NCI-H82 treated with DMSO at 0.1 percent for 48 hours (cell line): Measurements from ENCODE around the gene SOX6.
"Not testable (repeated sequence)": the region's sequence is repeated elsewhere in the genome, so short reads cannot be mapped to it uniquely, and the experiment has no call there.

Experiments used
- DNase-seq: peaks from one replicate; lab custom pipeline; 2025; ENCODE audit not compliant: unreplicated experiment; lab: John Stamatoyannopoulos, UW

SOX6 gene

DNA sequence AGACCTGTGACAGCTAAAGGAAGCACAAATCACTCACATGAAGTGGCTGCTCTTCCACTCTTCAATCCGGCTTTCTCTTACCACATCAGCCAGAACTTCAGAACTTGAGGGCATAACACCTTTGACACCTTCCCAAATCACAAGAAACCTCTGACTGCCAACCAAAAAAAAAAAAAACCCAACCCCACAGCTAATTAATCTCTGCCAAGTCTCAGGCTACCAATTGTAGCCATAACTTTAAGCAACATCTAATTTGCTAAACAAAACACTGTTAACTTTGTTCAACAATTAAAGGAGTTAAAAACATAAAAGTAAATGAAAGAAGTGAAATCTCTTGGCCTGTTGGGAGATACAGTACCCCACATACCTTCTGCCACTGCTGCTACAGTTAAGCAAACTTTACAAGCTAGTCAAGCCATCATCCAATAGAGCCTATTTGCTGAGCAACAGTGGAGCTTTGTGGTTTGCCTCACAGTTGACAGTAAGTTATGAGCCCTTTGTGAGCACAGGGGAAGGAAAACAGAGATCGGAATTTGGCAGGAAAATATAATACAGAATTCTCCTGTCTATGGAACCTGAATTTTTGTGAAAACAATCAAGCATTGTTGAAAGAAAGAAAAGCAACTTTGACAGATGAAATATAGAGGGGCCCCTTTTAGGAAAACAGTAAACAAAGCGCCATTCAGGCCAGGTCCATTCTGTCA lies at the start of gene SOX6:
Gene SOX6, minus strand, starts transcription at position 490 of the 704 bp plus-strand sequence. CDS start 15,298 bp downstream, outside the sequence.
- no peak for DNase-seq

DNA sequence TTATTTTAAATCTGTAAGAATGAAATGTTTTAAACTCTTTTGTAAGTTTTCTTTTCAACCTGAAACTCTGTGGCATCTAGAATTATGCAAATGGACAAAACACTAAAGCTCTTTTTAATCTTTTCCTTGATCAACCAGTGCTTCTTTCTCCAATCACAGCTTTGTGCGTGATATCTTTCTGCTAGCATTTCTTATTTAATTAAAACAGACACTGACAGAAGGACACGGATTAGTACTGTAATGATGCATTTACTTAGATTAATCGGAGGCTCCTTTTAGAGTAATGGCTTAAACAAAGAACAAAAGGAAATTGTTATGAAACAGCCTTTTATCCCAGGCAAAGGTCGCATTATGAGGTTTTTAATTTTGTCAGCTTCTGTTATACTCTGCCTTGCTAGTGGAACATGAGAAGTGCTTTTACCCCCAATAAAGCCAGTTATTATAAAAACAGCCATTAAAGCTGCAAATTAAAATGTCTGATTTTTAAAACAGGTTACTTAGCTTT lies 48.5 kb upstream of the SOX6 start:
- DNase-seq, result peak; percentile 92

DNA sequence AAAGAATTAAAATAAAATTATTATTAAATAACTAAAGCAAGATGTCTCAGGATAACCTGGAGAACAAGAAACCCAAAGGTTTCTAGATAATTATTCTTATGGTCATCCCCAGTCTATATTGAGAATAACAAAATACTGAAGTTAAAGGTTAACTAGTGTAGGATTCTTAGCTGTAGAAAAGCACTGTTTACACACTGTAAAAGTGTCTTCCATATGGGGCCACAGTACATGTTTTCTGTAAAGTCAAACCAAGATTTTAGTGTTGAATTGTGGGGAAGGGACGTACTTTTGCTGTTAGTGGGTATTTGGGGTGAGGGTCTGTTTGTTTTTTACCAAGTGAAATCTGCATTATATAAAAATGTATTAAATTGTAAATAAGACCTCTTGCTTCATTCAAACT lies 47.5 kb upstream of the SOX6 start:
- no peak for DNase-seq

DNA sequence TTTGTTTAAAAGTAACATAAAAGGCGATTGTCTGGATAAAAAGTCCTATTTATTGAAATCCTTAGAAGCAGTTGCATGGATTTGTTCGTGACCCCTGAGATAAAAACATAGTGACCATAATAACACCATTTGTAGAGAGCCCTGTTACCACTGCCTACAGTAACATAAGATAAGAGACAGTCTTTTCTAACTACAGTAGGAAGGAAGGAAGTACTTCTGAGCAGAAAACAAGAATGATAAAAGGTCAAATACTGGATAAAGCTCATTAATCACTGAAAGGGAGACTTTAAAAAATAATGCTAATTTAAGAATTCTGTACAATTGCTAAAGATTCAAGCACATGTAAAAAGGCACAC lies 47.1 kb upstream of the SOX6 start:
- no peak for DNase-seq

DNA sequence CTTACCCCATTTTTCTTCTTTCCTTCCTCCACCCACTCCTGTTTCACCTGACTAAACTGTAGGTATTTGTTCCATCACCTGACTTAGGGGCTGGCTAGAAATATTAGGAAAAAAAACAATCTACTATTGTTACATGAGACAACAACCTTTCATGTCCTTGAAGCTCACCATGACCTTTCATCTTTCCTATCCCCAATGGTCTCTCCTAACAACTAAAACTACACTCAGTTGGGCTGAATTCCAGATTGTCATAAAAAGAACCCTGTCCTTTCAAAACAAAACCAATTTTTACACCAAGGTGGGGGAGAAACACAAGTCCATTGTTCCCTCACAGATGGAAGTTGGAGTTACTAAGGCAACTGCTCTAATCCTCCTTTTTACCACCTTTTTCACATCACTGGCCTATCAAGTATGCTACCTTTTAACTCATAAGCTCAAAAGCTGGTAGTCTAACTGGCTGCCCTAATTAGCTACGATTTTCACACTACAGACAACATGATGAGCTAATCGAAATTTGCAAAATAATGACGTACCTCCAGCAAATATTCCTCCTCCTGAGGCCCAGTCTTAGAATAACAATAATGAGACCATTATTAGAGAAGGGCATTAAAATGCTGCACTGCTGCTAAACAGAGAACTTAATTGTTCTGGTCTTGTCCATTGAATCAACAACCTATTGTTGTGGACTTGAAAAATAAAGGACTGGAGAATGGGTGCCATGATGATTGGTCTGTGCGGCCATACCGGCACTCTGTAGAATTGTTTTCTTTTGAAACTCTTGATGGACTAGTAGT lies 46.5 kb upstream of the SOX6 start:
- no peak for DNase-seq

DNA sequence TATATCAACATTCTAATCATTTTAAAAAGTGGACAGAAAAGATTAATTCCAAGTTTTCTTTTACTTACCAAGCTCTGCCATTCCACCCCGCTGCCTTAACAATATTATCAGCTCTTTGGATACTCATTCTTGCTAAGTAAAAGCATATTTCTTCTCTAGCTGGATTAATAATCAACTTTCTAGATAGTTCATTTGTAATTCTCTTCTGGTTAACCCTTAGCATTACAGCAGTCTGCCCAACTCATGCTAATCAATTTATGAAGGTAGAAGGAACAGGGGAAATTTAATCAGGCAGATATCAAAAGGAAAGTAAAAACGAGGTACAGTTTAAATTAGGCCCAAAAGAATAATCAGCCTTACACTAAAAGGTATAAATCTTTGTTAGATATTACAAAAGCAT lies 41.0 kb upstream of the SOX6 start:
- DNase-seq, result no peak

DNA sequence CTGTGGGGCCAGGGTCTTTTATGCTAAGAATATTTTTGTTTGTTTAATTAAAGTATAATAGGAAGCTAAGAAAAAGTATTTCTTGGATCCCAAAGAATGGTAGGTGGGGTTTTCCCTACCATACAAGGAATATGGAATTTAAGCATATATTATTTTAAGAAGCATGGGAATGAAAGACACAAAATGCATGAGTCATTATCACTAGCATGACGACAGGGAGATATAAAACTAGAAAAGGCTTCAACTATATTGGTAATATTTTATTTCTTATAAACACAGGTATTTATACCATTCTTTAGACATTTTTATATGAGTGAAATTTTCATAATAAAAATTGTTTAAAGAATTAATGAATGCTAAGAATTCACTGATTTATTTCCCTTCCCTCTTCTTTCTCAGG lies 39.3 kb upstream of the SOX6 start:
- no peak for DNase-seq

DNA sequence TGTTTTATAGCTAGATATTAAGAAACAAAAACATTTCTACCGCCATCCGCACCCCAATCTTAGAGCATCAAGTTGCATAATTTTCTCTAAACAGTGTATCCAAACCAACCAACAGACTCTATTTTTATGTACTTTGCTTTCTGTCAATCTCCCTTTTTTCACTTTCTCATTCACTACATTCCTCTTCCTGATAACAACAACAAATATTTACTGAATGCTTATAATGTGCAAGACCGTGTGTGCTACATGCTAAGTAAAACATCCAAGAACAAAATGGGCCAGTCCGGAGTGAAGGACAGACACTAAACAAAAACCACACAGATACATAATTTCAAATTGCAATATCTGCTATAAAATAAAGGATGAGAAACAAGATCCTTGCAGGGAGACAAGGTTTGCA lies 38.6 kb upstream of the SOX6 start:
- no peak for DNase-seq

DNA sequence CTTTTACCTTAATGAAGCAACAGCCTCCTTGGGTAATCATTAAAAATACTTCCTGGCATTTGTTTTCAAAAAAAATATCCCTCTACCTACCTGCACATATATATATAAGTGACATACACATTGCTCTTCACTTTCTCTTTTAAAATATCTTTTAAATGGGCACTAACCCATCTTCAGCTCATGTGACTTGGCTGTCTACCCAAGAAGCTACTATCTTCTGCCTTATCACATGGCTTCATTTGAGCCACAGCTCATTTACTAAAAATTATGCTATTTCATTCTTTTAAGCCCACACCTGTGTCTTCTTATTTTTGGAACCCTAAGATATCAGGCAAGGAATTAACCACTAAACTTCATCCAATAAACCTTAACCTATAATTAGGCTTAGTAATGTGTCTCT lies 37.0 kb upstream of the SOX6 start:
- DNase-seq, result peak; percentile 29

DNA sequence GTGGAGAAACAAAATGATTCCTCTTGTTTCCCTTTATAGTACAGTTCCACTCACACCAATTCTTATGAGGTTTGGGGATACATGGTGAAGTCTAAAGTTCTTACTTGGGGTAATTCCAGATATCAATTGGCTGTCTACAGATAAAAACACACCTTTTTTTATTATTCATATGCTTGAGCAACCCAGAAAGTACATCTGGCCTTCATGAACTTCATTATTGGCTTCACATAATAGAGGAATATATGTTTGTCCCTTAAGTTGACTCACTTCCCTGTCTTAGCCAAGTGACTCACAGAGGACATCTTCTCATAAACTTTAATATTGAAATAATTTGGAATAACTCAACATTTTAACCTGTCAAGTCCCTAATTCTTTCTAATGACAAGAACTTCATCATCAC lies 36.3 kb upstream of the SOX6 start:
- DNase-seq, result no peak

DNA sequence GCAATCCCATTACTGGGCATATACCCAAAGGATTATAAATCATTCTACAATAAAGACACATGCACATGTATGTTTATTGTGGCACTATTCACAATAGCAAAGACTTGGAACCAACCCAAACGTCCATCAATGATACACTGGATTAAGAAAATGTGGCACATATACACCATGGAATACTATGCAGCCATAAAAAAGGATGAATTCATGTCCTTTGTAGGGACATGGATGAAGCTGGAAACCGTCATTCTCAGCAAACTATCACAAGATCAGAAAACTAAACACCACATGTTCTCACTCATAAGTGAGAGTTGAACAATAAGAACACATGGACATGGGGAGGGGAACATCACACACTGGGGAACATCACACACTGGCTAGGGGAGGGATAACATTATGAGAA lies 34.5 kb upstream of the SOX6 start:
- not testable (repeated sequence) for DNase-seq

DNA sequence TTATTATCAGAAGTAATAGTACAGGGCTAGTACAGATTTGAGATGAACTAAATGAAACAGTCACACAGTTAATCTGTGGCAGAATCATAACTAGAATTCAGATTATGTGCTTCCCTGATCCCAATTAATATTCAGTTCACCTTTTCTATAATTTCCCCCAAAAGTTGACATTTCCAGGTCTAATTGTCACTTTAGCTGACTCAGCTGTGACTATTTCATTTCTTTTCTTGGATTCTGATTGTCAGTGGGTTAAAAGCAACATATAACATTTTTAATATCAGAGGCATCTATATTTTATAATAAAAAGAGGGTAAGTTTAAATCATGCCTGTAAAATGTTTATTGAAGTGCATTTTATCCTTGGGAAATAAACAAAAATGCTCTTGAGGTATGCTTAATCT lies 28.8 kb upstream of the SOX6 start:
- no peak for DNase-seq

DNA sequence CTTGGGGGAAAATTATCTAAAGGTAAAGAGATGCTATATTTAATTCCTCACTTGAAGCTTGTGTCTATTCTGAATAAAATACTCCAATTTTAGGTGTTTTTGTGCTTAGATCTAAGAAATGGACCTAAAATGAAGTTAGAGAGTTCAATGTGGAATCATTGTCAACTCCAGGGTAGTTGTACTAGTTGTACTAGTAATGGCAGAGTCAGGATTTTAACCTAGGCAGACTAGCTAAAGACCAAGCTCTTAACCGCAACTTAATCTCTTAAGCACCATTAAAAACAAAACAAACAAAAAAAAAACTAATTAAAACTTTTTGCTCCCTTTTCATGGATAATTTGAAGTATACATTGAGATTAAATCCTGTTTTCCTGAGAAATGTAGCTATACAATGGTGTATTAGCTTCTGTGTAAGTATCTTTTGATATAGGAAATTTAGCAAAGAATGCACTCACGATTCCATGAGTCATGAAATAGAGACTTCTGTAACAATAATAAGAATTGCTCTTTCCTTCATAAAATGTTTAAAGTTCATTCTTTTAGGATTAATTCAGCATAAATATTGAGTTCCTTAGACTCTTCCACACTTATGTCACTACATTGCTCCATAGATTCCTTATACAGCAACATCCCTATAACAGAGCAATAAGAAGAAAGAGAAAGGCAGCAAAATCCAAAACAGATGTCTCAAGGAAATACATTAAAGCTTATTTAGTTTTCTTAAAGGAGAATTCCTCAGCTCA lies 26.5 kb upstream of the SOX6 start:
- DNase-seq, result no peak

DNA sequence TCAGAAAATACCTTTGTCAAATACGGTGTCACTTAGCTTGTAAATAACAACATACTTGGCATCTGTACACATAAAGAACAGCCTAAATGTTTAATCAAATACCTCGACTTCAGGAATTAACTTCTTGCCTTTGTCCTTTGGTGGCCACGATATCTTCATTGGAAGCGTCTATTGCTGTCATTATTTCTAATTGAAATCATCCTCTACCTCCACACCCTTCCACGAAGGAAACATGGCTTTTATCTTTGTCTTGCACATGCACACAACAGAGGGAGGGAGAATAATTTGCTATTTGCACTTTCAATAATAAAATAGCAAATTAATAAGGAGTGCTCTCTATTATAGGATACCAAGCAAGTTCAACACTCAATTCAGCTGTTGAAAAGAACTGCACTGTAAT lies 25.8 kb upstream of the SOX6 start:
- DNase-seq, result no peak

DNA sequence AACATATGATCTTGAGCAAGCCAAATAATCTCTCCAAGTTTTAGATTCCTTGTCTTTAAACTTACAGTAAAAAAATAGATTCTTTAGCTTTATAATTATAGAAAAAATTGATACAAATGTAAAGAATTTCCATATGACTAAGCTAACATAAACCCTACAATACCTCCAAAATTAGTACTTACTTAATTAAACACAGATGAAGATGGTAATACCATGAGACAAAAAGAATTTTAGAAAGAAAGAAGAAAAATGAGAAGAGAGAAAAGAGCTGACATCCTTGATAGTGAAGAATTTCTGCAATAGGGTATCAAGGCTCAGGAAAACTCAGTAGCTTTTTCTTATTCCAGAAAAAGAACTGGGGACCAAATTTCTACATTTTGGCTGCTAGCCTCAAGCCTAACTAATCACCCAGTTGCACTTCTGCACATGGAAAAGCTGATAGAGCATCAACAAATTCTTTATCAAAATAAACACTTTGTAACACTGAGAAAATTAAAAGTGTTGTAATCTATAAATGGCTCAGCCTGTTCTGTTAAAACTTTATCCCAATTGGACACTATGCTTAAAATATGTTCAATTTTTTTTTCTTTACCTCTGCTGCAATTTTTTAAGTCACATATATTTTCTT lies 24.7 kb upstream of the SOX6 start:
- no peak for DNase-seq

DNA sequence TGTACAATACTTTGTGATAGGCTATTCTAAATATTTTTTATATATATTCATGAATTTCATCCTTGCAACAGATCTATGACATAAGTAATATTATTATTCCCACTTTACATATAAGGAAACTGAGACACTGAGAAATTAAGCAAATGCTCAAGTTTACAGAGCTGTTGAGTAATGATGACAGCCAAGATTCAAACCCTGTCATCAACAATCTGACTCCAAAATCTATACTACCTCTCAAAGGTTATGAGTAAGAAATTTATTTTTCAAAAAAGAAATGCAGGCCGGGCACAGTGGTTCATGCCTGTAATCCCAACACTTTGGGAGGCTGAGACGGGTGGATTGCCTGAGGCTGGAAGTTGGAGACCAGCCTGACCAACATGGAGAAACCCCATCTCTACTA lies 22.6 kb upstream of the SOX6 start:
- no peak for DNase-seq

DNA sequence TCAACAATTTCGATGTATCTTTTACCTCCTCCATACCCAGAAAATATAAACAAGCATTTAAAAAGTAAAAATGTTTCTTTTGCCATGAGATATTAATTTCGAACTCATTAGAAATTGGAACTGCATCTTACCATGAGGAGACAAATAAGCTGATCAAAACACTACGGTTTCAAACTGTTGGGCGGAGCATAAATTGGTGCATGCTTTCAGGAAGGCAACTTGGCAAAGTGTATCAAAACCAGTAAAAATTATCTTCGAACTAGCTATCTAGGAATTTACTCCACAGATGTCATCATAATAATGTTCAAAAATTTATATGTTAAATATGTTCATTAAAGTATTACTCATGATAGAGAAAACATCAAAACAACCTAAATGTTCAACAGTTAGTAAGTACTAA lies 21.4 kb upstream of the SOX6 start:
- DNase-seq, result no peak

DNA sequence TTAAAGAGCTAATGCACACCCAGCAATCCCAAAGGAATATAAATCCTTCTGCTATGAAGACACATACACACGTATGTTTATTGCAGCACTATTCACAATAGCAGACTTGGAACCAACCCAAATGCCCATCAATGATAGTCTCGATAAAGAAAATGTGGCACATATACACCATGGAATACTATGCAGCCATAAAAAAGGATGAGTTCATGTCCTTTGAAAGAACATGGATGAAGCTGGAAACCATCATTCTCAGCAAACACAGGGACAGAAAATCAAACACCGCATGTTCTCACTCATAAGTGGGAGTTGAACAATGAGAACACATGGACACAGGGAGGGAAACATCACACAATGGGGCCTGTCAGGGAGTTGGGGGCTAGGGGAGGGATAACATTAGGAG lies 19.3 kb upstream of the SOX6 start:
- DNase-seq, result not testable (repeated sequence)

DNA sequence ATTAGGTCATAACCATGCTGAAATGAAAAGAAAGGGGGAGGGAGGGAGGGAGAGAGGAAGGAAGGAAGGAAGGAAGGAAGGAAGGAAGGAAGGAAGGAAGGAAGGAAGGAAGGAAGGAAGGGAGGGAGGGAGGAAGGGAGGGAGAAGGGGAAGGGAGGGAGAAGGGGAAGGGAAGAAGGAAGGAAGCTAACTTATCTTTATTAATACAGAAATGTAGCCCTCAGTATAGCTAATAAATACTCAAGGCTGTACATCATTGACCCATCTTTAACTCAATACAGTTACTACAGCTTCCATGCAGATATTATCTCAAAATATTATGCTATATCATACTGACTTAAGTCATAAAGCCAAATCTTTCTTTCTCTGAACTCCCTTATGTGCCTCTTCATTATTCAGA lies 17.4 kb upstream of the SOX6 start:
- DNase-seq, result no peak

DNA sequence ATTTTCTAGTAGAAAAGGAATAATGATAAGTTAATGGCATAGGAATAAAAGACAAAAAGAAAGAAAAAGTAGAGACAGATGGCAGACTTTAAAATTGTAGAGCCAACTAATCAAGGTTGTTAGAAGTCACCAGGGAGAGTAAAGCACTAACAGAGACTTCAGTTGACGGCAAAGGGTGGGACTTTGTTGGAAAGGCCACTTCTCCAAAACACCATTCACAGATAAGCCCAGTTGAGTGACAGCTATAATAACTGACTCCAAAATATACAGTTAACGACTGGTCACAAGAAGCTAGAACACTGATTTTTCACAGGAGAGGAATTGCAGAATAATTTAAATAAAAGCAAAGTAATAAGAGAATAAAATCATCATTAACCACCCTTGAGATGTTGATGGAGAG lies 16.0 kb upstream of the SOX6 start:
- DNase-seq, result no peak

DNA sequence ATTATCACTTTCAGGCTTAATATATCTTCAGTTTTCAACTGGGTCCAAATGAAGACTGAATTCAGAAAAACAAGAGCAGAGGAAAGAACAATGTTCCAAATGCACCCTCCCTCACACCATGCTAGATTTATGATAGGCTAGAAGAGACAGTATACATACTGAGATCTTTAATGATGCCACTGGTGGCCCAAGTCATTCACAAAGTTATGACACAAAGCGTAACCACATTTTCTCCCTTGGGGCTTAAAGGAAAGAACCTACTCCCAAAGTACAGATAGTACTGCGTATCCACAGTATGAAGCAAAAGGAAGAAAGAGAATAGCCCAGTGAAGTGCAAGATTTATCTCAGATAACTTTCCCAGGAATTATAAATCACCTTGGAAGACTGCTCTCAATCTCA lies 10.9 kb upstream of the SOX6 start:
- DNase-seq, result no peak
